NCI-H524 (cell line): ENCODE measurements around the gene ATL1.

Experiments used
- DNase-seq, 2 experiments: peaks; one replicate each; lab custom pipeline; 2025; lab: John Stamatoyannopoulos, UW

The ATL1 gene

DNA sequence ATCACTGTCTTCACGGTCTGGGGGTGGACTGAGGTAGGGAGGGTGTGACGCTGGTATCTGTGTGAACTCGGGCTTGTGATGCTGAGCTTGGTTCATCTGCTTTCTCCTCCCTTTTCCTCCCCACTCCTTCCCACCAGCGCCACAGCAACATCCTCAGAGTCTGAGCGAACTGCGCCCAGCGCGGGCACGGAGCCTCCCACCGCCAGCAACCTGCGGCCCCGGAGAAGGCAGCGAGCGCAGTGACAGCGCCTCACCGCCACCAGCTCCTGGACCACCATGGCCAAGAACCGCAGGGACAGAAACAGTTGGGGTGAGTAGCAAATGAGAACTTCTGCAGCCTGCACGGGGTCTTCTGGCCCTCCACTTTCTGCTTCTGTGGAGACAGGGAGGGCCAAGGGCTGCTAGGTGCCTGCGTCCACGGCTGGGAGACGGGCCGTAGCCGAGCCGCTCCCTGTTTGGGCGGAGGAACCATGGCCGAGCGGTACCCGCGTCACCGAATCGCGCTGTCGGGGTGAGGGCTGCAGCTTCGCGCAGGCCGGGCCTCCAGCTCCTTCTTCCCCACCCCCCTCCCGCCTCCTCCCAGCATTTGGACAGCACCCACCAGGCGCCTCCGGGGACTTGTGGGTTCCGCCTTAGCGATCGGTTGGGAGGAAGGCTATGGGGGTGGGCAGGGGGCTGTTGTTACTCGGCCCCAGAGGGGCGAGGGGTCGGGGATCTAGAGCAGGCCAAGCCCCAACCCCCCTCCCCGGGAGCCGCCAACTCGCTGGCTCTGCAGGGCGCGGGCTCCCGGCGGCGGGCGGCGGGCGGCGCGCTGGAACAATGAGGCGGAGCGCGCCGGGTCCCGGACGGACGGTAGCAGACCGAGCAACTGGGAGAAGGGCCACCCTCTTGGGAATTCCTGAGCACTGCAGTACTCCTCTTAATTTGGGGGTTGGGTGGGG, at the start of gene ATL1:
TSS of gene ATL1 (plus strand) at position 156 of the 941 bp plus-strand sequence. CDS start at position 277, 121 bp downstream.
- peak; percentile 78 to 84 for DNase-seq

DNA sequence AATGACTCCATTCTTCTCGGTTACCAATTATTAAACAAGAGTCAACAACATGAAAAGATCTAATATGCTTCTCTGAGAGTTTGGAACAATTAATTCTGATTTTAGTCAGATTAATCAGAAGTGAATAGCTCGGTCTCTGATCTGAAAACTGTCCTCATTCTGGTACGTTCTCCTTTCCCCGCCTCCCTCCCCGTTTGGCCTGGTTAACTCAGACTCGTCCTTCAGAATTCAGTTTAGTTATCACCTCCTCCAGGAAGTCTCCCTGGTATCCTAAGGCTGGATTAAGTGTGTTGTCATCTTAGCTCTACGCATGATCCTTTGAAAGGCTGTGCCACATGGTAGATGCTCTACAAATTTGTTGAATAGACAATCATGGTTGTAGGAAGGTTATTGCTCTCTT, 49.8 kb upstream of the ATL1 start:
- DNase-seq = no peak

DNA sequence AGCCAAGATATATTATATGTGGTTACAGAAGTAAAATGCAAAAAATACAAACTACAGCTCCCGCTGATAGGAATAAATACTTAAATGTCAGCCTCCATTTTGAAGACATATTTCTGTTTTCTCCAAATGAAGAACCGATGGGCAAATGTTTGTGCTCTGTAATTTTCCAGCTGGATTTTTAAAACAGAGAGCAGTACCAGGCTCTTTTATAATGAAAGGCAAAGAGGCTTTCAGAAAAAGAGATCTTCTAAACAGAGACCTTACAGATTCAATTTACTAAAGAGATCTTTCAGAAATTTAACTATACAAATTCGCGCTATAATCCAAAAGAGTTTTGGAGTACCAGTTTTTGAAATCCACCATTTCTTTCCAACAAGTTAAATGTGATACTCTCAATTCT, 47.5 kb upstream of the ATL1 start:
- no peak for DNase-seq

DNA sequence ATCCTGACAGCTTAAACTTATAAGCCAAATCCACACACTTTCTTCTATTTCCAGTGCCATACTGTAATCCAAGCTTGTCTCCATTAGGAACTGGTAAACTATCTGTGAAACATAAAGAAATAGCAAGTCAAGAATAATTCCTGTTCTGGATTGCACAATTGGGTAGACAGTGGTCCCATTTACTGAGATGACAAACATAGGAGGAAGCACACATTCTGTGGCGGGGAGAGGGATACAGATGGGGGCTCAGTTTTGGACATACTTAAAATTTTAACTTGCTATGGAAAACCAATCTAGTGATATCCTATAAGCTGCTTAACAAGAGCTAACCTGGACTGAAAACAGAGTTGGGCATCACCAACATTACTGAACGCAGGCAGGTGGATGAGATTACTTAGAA, 43.9 kb upstream of the ATL1 start:
- no peak for DNase-seq

DNA sequence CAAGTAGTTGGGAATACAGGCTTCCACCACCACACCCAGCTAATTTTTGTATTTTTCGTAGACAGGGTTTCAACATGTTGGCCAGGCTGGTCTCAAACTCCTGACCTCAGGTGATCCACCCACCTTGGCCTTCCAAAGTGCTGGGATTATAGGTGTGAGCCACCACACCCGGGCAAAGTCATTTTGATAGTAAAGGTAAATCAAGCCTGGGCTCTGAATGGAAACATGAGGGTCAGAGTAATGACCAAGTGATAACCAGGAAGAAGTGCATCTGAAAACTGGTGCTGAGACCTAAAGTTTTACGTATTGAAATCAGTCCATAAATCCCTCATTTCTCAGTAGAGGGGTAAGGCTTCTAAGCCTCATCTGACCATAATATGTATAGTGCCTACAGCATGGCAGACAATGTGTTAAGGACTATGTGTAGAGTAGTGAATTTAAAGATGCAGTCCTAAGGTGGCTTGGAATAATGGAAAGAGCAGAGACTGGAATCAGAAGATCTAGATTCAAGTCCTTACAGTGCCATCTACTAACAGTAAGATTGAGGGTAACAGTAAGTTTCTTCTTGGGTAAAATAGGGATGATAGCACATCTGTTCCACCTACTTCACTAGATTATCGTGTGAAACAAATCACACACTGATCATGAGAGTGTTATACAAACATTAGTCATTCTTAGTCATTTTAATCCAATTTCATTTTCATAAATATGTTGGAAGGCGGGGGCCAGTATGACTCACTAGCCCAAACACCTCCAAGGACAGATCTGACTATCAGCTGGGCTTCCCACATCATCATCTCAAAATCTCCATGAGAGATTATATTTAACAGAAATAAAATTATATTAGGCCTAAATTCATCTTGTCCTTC, 38.8 kb upstream of the ATL1 start:
- DNase-seq = peak; percentile 31 to 58

DNA sequence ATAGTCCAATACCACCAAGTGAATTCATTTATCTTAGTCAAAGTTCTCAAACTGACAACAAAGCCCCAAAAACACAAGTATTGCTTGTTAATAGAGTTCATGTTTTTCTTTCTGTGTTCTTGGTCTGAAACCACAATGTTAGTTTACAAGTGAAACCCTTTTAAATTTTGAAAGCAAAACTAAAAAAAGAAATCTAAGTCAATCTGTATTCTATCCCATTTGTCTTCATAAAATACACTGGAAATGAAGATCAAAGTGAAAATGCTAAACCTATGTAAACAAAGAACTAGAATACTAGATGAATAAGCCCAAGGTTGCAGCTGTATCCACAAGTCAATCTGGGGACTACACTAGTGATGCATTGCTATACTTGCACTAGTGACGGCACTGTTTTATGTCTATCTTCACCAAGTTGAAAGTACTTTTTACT, 38.0 kb upstream of the ATL1 start:
- DNase-seq = no peak

DNA sequence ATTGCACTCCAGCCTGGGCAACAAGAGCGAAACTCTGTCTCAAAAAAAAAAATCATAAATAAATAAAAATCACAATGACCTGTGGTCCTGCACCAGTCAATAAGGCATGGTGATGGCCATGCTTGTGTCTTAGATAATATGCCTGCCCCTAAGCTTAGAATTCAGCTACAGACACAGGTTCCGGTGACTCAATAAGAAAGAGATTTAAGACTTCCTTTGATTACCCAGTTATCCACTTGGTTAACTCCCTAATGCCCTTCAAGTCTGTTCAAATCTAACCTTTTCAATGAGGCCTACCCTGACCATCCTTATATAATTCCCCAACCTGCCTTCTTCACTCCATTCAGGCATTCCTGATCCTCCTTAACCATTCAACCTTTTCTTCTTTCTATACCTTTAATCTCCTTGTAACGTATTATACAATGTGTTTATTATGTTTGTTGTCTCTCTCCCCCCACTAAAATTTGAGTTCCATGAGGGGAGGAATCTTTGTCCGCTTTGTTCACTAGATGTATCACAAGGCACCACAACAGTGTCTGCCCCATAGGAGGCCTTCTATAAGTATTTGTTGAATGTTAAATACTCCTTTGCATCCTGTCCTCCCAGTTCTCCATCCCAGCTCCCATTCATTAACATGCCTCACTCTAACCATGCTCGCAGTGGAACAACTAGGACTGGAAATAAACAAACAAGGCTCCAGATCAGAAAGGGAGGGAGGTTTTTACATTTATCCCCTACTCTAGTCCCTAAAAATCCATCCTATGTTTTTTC, 36.5 kb upstream of the ATL1 start:
- no peak for DNase-seq

DNA sequence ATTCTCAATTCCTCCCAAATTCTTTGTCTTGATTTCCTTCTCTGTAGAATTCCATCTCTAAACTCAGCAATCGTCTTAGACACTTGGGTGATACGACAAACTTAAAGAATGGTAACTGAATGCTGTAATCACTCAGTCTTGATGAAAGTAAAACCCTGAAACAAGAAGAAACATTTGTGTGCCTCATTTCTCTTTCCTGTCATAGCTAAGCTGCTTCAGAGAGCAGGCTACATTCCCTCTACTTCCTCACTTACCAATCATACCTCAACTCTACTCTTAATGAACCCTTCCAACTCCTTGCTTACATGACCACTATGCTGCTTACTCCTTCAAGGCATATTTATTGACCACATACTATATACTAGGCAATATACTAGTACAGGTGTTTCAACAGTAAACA, 35.9 kb upstream of the ATL1 start:
- no peak for DNase-seq

DNA sequence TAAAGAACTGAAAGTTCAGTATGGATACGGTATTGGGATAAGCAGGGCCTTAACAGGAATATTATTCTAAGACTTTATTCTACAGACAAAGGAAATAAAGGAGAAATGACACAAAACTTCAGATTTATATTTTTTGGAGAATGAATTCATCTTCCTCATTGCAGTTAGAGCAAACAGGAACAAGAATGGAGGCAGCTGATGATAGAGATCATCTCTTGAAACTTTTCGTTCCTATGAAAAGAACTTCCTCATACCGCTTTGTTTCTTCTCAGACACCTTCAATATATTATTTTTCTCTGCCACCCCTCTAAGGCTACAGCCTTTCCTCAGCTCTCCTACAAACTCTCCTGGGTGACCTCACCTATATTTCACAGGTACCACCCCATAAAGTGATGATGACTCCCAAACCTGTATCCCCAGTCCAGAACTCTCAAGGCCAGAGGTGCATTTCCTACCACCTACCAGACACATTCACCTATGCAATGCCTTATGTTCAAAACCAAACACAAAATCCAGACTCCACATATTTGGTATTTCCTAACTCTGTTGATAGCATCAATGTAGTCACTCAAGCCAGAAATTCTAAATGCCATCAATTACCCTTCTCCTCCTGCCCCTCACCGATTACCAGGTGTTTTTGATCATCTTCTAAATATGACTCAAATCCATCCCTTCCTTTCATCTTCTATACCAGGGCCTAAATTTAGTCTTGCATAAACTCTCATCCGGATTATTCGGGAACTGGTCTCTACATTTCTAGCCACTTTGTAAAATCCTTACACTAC, 35.0 kb upstream of the ATL1 start:
- no peak for DNase-seq

DNA sequence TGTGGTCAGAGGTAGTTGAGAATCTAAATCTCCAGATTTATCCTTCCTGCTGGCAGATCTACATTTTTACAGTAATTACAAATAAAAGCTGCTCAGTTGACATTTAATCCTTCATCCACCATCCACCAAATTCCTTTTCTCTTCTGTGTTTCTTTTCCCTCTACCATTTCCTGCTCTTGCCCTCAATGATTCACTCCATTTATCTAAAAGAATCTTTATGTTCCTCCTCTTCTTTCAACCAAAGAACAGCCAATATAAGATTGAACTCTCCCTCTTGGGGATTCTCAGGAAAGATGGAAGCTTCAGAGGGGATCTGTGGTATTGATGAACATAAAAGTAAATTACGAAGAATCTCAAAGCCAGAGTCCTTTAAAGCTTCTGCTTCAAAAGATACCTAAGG, 31.9 kb upstream of the ATL1 start:
- DNase-seq = no peak

DNA sequence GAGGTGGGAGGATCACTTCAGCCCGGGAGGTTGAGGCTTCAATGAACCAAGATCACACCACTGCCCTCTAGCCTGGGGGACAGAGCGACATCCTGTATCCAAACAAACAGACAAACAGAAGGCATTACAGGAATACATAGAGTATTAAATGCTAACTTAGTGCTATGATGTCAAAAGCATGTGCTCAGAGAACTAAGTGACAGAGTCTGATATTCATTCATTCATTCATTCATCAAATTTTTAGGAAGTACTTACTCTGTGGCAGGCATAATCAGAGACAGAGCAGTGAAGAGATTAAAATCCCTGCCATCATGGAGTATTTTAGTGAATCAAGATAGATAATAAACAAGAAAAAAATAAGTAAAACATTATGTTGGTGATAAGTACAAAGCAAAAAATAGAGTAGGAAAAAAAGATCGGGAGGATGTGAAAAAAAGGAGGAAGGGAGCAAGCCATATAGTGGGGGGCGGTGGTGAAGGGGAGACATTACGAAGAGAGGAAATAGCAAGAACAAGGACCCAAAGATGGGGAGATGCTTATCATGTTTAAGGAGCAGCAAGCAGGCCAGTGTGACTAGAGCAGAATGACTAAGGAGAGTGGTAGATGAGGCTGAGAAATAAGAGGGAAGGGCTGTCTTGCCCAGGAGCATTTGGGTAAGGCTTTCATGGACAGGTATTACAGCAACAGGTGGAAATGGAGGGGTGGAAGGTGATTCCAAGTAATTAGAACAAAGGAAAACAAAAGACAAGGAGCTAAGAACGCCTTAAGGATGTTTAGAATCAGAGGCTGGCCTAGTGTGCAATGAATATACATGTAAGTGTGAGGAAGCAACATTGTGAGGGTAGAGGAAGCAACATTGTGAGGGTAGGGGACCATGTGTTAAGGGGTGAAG, 30.4 kb upstream of the ATL1 start:
- no peak for DNase-seq

DNA sequence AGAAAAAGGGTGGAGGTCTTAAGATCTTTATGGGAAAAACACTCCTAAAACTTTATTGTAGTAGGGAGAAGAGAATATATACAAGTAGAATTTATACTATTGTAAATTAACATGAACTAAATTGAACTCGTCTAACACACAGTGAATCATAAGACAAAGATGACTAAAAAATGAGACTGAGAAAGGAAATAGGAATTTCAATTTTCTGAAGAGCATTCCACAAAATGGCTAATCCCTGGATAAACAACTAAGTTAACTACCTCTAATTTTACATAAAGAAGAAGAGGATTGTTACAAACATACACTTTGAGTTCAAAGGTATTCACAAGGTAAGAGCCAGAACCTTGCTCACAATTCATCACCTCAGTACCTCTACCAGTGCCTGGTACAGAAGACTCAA, 29.6 kb upstream of the ATL1 start:
- no peak for DNase-seq

DNA sequence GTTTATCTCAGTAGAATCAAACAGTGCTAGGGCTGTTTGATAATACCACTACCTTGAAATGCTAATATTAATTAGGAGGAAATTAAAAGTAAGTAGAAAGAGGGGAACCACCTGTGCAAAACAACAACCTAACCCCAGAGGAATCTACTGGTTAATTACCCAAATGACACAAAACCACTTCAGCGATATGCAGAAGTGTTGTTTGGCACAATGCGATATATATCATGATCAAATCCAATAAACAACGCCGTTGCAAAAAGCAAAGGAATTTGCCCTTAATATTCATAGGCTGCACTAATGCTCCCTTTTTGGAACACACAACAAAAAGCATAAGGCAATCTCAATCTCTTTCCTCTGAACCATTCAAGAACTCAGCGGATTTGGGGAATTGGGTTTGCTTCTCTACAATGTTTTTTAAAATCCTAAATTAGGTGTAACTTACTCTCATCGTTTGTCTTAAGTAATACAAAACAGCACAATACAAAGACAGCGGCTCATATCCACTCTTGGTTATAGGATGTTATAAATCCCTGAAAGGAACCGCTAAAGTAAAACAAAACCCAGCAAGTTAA, 29.1 kb upstream of the ATL1 start:
- peak in 1 of 2 experiments; percentile 32 for DNase-seq

DNA sequence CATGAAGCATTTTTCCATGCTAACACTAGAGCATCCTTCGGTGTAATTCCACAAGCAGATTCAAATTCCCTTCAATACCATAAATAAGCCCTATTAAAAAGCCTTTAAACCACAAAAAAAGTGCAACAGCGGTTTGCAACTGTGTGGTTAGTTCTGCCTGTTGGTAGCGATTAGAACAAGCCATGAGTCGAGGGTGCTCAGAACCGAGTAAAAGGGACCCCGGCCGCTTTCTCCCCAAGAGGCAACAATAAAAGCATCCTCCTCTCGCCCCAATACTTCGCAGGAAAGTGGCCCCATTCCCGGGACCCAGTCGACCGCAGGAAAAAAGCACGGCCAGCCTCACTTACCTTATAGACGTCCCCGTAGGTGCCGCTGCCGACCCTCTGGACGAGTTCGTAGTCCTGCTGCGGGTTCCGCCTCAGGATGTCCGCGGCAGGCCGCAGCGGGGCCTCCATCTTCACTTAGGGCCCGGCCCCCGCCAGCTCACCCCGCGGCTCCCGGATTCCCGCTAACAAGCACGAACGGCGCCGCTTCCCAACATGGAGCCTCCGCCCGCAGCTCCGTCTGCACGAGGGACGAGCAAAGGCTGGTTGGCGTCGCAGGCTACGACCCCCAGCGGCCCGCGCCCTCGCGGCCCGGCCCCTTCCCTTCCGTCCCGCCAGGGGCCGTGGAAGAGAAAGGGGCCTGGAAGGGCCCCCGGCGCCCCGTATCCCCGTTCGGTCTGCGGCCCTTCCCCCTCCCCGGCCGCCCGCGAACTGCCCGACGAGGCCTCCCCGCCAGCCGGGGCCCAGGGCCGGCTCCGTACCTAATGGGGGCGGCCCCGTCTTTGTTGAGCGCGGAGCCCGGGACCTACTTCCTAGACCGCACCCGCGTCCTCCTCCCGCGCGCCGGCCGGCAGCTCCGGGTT, 28.1 kb upstream of the ATL1 start:
- DNase-seq = peak; percentile 71 to 75

DNA sequence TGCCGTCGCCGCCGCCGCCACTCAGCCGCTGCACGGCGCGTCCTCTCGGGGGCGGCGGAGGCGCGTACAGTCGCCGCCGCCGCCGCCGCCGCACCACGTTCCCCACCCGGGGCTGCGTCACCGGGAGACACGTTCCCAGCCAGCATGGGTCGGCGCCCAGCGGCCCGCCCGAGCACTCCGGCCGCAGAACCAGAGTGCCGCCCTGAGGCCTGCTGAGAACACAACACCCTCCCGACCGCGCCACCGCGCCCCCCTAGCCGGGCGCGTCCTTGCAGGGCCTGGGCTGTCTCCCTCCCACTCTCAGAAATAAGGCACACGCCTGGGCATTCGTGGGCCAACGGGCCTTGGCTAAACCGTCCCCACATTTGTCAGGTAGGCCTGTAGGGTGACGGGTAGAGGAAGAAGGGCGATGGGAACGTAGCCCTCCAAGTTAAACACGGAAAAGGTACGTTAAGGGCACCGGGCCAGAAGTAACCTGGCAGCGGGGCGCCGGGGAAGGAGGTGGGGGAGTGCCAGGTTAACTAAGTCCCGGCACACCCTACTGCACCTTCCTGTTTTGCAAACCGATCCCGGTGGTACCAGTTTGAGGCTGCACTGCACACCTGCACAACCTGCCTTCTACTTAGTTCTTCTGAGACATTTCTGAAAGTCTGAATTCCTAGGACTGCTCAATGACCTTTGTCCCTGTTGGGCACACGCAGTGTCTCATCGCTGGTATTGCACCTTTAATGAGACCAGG, 27.3 kb upstream of the ATL1 start, which contains the start of gene MAP4K5:
TSS of gene MAP4K5 (minus strand) at position 68 of the 739 bp plus-strand sequence. CDS start 520 bp downstream, outside the sequence.
- DNase-seq = peak; percentile 80 to 96

DNA sequence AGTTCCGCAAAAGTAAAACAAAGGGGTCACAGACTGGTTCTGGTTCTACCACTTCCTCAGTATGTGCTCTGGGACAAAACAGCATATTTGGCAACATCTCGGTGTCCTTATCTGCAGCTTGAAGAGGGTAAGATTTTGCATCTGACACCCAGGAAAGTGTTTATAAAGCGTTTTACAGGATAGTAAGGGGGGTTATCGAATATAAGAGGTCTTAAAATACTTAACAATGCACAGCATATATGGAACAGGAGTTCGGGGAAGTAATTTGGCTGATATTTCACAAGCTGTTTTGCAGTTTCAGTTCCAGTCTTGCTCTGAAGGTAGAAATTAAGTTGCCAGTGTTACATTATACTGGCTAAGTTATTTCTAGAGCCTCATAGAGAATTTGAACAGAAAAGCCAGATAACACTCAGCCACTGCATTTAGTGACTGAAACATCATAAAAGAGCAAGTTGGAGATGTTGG, 26.7 kb upstream of the ATL1 start:
- no peak for DNase-seq

DNA sequence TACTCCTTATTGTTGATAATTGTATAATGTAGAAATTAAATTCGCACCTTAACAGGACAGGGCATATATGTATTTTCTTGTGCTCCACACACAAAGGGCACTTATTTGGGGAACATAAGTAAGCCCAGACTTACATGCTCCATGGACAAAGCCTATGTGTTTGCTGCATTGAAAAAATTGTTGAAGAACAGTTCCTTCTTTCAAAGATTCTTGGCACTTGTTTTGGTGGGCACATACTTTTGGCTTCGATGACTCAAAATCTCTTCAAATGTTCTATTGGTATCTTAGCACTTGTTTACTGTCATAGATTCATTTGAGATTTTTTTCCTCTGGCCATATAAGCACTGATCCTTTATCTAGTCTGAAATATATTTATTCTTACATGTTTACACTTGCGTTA, 26.1 kb upstream of the ATL1 start:
- no peak for DNase-seq

DNA sequence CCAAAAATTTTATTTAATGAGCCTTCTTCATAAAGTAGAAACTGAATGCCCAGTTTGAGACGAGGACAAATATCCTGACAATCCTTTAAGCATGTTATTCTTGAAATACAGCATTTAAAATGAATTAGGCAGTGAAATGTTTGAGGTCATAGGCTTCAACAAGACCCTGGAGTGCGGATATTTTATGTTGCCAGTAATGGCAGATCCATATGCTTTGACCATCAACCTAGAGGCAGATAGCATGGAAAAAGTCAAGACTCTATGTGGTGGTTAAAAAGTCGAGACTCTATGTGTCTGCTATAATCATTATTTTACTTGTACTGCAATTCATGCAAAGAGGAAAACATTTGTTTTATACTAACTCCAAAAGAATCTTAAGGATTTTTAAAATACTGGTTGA, 25.5 kb upstream of the ATL1 start:
- no peak for DNase-seq
